K562 (cell line): ENCODE data around the gene PDGFA. TPM values are rescaled to one million over a fixed set of nuclear protein-coding genes. Genes with fewer than 3 reads are reported as not detected.

Experiments used
- BCLAF1 ChIP-seq, 2 experiments: fragments of 450-650 bp in 1 of 2; IDR thresholded peaks; 2 replicates each; pipeline ENCODE4 v1.6.1; 2011 to 2017; ENCODE audit warnings: low read depth in 2 of 2, antibody characterized with exemption in 1 of 2, borderline replicate concordance in 1 of 2, low read length in 1 of 2, mild to moderate bottlenecking in 1 of 2, mixed read lengths in 1 of 2; ENCODE audit not compliant: control insufficient read depth in 1 of 2
- E2F5 ChIP-seq: sonication (generic); formaldehyde crosslinking; IDR thresholded peaks from 2 replicates; pipeline ENCODE4 v1.8.0; 2022; ENCODE audit warnings: mild to moderate bottlenecking, missing genetic modification reagents
- MAX ChIP-seq: sonication (generic); formaldehyde crosslinking; IDR thresholded peaks from 2 replicates; pipeline ENCODE4 v1.9.0; 2022; ENCODE audit warnings: mild to moderate bottlenecking, missing genetic modification reagents
- NCOA4 ChIP-seq: fragments of 450-650 bp; IDR thresholded peaks from 2 replicates; pipeline ENCODE4 v1.6.1; 2018; ENCODE audit warnings: mild to moderate bottlenecking; ENCODE audit not compliant: partially characterized antibody
- ZBTB43 ChIP-seq: sonication (generic); formaldehyde crosslinking; IDR thresholded peaks from 2 replicates; pipeline ENCODE4 v1.8.0; 2023; ENCODE audit warnings: mild to moderate bottlenecking, missing genetic modification reagents
- ZFP36 ChIP-seq: fragments of 150-350 bp; IDR thresholded peaks from 2 replicates; pipeline ENCODE4 v1.6.1; 2018; ENCODE audit warnings: low read length, low read depth; ENCODE audit not compliant: partially characterized antibody
- ZNF445 ChIP-seq: fragments of 250-450 bp; sonication (Bioruptor Pico); IDR thresholded peaks from 2 replicates; pipeline ENCODE4 v1.4.0; 2020; ENCODE audit warnings: low read depth, mild to moderate bottlenecking, moderate library complexity
- polyA plus RNA-seq, 8 experiments: library from polyadenylated mRNA; depleted of rRNA in 4 of 8; stranded (reverse) in 5 of 8; unstranded in 3 of 8; fragments of >200 nt; fragmentation: Nextera tagmentation in 2 of 8; fragmentation: Illumina TruSeq in 1 of 8; extraction: Ambion mirVana in 2 of 8; extraction: Trizol in 1 of 8; gene quantifications; 2 replicates each; pipeline versions ENCODE4 v1.2.1 to v1.2.3, GENCODE V29; 2011 to 2014; ENCODE audit warnings: inconsistent platforms in 1 of 8, missing spikeins in 1 of 8
- total RNA-seq, 7 experiments: library from RNA; depleted of rRNA in 6 of 7; stranded (reverse); fragments of >200 nt in 6 of 7; fragmentation: Illumina TruSeq in 2 of 7; extraction: Trizol in 2 of 7; gene quantifications; 2 replicates each; pipeline versions ENCODE4 v1.2.1 to v1.2.3, GENCODE V29; 2011 to 2021; ENCODE audit warnings: low replicate concordance in 1 of 7

PDGFA gene
- total and polyA plus RNA-seq, 9 of the 15 experiments (the other 6 are each of a cell fraction or from before 2014, with no cell fraction given) = 2.5 to 10.2 (median 4.6) TPM

GRCh38 chr7:495326-495725 lies 24.3 kb downstream of the PDGFA start (continued):
- TF ChIP-seq BCLAF1 (IDR thresholded peaks at IDR 0.05; ENCODE audit: borderline replicate concordance in 1 of 2, control insufficient read depth in 1 of 2, low read depth in 2 of 2, low read length in 1 of 2) = no peak
- no peak for TF ChIP-seq MAX
- no peak for TF ChIP-seq ZNF445 (CRISPR knock-in tag)
- TF ChIP-seq E2F5 (CRISPR knock-in tag) = no peak
- no peak for TF ChIP-seq NCOA4
- no peak for TF ChIP-seq ZBTB43
- TF ChIP-seq ZFP36 = no peak
